ENCODE data around the gene TRIML1.

The TRIML1 gene

GRCh38 chr4:188194421-188194820 is 55.2 kb downstream of the TRIML1 start:
- Histone ChIP-seq H3K4me1 (ENCODE audit: control insufficient read depth, insufficient read depth, low read length) (no peaks in the 10 kb centered on the region), H3K9me3 (ENCODE audit: control insufficient read depth, insufficient read depth, low read length) (no peaks in the 10 kb centered on the region), H3K4me3 (ENCODE audit: low read depth, low read length) (no peak overlapping the region), H3K9ac (ENCODE audit: low read depth, low read length) (no peak overlapping the region), H3K27me3 (ENCODE audit: control insufficient read depth, insufficient read depth, low read length) (no peaks in the 10 kb centered on the region), H3K36me3 (ENCODE audit: control insufficient read depth, insufficient read depth, low read length) (no peaks in the 10 kb centered on the region)

DNA sequence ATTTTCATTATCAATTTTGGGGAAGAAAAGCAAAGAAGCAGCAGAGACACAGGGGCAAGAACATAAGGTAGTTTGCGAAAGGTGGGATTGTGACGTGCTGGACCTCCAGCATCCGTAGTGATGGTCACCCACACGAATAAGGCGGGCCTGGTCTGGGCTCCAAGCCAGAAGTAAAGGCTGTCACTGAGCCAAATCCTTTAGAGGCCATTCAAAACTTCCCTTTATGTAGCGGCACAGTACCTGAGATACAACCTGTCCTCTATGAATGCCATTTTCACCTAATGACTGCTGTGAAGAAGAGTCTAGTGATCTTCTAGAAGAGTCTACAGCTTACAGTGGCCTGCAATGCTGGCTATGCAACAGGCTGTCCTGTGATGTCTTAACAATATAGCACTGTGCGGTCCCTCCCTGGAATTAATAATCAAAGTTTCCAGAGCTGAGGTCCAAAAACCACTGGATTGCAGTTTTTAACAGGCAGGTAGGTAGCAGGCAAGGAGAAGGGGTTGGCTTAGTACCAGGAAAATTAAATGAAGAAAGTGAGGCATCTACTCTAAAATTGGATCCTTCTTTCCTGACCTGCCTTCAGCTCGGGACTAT is 56.2 kb downstream of the TRIML1 start:
- Histone ChIP-seq H3K9ac (ENCODE audit: low read depth, low read length) (no peak overlapping the region), H3K4me3 (ENCODE audit: low read depth, low read length) (no peak overlapping the region), H3K9me3 (ENCODE audit: control insufficient read depth, insufficient read depth, low read length) (no peaks in the 10 kb centered on the region), H3K36me3 (ENCODE audit: control insufficient read depth, insufficient read depth, low read length) (no peaks in the 10 kb centered on the region), H3K27me3 (ENCODE audit: control insufficient read depth, insufficient read depth, low read length) (no peaks in the 10 kb centered on the region), H3K4me1 (ENCODE audit: control insufficient read depth, insufficient read depth, low read length) (no peaks in the 10 kb centered on the region)

GRCh38 chr4:188196134-188196735 is 57.0 kb downstream of the TRIML1 start:
- Histone ChIP-seq H3K36me3 (ENCODE audit: control insufficient read depth, insufficient read depth, low read length) (no peaks in the 10 kb centered on the region), H3K9ac (ENCODE audit: low read depth, low read length) (no peak overlapping the region), H3K27me3 (ENCODE audit: control insufficient read depth, insufficient read depth, low read length) (no peaks in the 10 kb centered on the region), H3K4me3 (ENCODE audit: low read depth, low read length) (no peak overlapping the region), H3K9me3 (ENCODE audit: control insufficient read depth, insufficient read depth, low read length) (no peaks in the 10 kb centered on the region), H3K4me1 (ENCODE audit: control insufficient read depth, insufficient read depth, low read length) (no peaks in the 10 kb centered on the region)

Data from iPS-15b (cell line).